Thyroid gland (tissue), 4 donors: ENCODE data around the gene TATDN2.

Experiments used
- POLR2A ChIP-seq, 2 donors: fragments of 450-650 bp; IDR thresholded peaks; one replicate each; pipeline ENCODE4 v1.6.1; 2017; ENCODE audit warnings: antibody characterized with exemption in 2 of 2, mild to moderate bottlenecking in 2 of 2, moderate library complexity in 1 of 2
- TF ChIP-seq, protein P1 (sequence below), 6 experiments: fragments of 200-600 bp in 3 of 6; fragments of 450-650 bp in 3 of 6; sonication (generic) in 3 of 6; IDR thresholded peaks; one replicate each; pipeline ENCODE4 v1.5.1; 2016 to 2019; ENCODE audit warnings: antibody characterized with exemption in 6 of 6, mild to moderate bottlenecking in 2 of 6, inconsistent platforms in 1 of 6, moderate library complexity in 1 of 6

- TF ChIP-seq, protein P1, sequence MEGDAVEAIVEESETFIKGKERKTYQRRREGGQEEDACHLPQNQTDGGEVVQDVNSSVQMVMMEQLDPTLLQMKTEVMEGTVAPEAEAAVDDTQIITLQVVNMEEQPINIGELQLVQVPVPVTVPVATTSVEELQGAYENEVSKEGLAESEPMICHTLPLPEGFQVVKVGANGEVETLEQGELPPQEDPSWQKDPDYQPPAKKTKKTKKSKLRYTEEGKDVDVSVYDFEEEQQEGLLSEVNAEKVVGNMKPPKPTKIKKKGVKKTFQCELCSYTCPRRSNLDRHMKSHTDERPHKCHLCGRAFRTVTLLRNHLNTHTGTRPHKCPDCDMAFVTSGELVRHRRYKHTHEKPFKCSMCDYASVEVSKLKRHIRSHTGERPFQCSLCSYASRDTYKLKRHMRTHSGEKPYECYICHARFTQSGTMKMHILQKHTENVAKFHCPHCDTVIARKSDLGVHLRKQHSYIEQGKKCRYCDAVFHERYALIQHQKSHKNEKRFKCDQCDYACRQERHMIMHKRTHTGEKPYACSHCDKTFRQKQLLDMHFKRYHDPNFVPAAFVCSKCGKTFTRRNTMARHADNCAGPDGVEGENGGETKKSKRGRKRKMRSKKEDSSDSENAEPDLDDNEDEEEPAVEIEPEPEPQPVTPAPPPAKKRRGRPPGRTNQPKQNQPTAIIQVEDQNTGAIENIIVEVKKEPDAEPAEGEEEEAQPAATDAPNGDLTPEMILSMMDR (IDR thresholded peaks at IDR 0.05) = no peak
- no peak for TF ChIP-seq POLR2A (IDR thresholded peaks at IDR 0.05)
Observed at GRCh38 chr3:10259798-10260197, 11.5 kb downstream of the TATDN2 start.
